PC-3 (cell line): Measurements from ENCODE around the gene PPP1R26. TPM values are rescaled to one million over a fixed set of nuclear protein-coding genes. Genes with fewer than 3 reads are reported as not detected.
A peak's percentile ranks its signal among the peaks of the same experiment; 100 is the strongest.
"Not testable (repeated sequence)": the region's sequence is repeated elsewhere in the genome, so short reads cannot be mapped to it uniquely, and the experiment has no call there.

Source experiments
- ATAC-seq: fragments of 200-7000 bp; cut with Tn5 transposase; 2 replicates; pipeline ENCODE4 v1.9.1; 2020; ENCODE audit warnings: mild to moderate bottlenecking, moderate library complexity
- BruUV-seq: library from RNA; stranded (reverse); fragments of 400-500 nt; replicated peaks from 2 replicates; lab custom pipeline; 2021; lab: Mats Ljungman, UMichigan
- CTCF ChIA-PET: fragments of 300-600 bp; sonication (Branson Sonifier 250); formaldehyde crosslinking; loops from one replicate; lab custom pipeline; 2022; ENCODE audit warnings: antibody characterized with exemption; lab: Charles Lee
- POLR2A ChIA-PET: fragments of 300-600 bp; sonication (Branson Sonifier 250); formaldehyde crosslinking; loops from one replicate; lab custom pipeline; 2022; ENCODE audit warnings: antibody characterized with exemption; ENCODE audit not compliant: unreplicated experiment; lab: Charles Lee
- DNase-seq: peaks from one replicate; pipeline ENCODE4 v3.0.0-alpha.2; 2015
- H2AFZ ChIP-seq: fragments of 300-600 bp; sonication (generic); 2 replicates; pipeline ENCODE4 v1.6.0; 2016; ENCODE audit warnings: antibody characterized with exemption, low read length
- H3F3A ChIP-seq: fragments of 300-600 bp; sonication (generic); one replicate; pipeline ENCODE4 v1.6.0; 2017; ENCODE audit warnings: antibody characterized with exemption, low read length, control low read depth, mild to moderate bottlenecking; ENCODE audit not compliant: unreplicated experiment
- H3K27ac ChIP-seq: fragments of 300-600 bp; sonication (generic); 2 replicates; pipeline ENCODE4 v1.5.1; 2016; ENCODE audit warnings: mild to moderate bottlenecking, low read length
- H3K27me3 ChIP-seq: fragments of 300-600 bp; sonication (generic); 2 replicates; pipeline ENCODE4 v1.6.1; 2016; ENCODE audit warnings: low read length, mixed read lengths
- H3K36me3 ChIP-seq: fragments of 300-600 bp; sonication (generic); 2 replicates; pipeline ENCODE4 v1.6.1; 2016; ENCODE audit warnings: low read depth, mixed run types, low read length, mixed read lengths
- H3K4me1 ChIP-seq: fragments of 300-600 bp; sonication (generic); 2 replicates; pipeline ENCODE4 v1.5.1; 2016; ENCODE audit warnings: low read length; ENCODE audit not compliant: insufficient read depth
- H3K4me2 ChIP-seq: fragments of 300-600 bp; sonication (generic); 2 replicates; pipeline ENCODE4 v1.6.0; 2016; ENCODE audit warnings: low read length
- H3K4me3 ChIP-seq: fragments of 300-600 bp; sonication (generic); 2 replicates; pipeline ENCODE4 v1.5.1; 2016; ENCODE audit warnings: mild to moderate bottlenecking, low read length, mixed read lengths
- H3K79me2 ChIP-seq: fragments of 300-600 bp; sonication (generic); 2 replicates; pipeline ENCODE4 v1.6.1; 2017; ENCODE audit warnings: low read length, mixed read lengths
- H3K9ac ChIP-seq: fragments of 300-600 bp; sonication (generic); 2 replicates; pipeline ENCODE4 v1.6.0; 2016; ENCODE audit warnings: mild to moderate bottlenecking, low read length
- H3K9me2 ChIP-seq: fragments of 300-600 bp; sonication (generic); replicated peaks from 2 replicates; pipeline ENCODE4 v1.6.1; 2016; ENCODE audit warnings: mixed run types, low read length, mixed read lengths
- H3K9me3 ChIP-seq: fragments of 300-600 bp; sonication (generic); 2 replicates; pipeline ENCODE4 v1.6.1; 2016; ENCODE audit warnings: low read length, mixed read lengths
- H4K20me1 ChIP-seq: fragments of 300-600 bp; sonication (generic); 2 replicates; pipeline ENCODE4 v1.6.1; 2016; ENCODE audit warnings: low read length, mixed read lengths
- EZH2 ChIP-seq: fragments of 300-600 bp; sonication (generic); IDR thresholded peaks from one replicate; pipeline ENCODE4 v1.6.1; 2017; ENCODE audit warnings: antibody characterized with exemption, mild to moderate bottlenecking, low read length; ENCODE audit not compliant: unreplicated experiment
- EZH2phosphoT487 ChIP-seq: fragments of 300-600 bp; sonication (generic); IDR thresholded peaks from 2 replicates; pipeline ENCODE4 v1.6.1; 2018; ENCODE audit warnings: mild to moderate bottlenecking, antibody characterized with exemption, low read length, borderline replicate concordance
- intact Hi-C: fragments of 100-400 bp; cut with micrococcal nuclease; formaldehyde crosslinking; loops from 2 replicates; pipeline ENCODE4 v1.9.0; 2023
- total RNA-seq: library from RNA; depleted of rRNA; stranded (reverse); fragments of >200 nt; gene quantifications from 2 replicates; pipeline ENCODE4 v1.2.3, GENCODE V29; 2014
- TF ChIP-seq, protein P1 (sequence below): fragments of 300-600 bp; sonication (generic); conservative IDR thresholded peaks from 2 replicates; pipeline ENCODE4 v1.5.1; 2017; ENCODE audit warnings: antibody characterized with exemption, low read depth, mild to moderate bottlenecking, low read length

Gene PPP1R26
- total RNA-seq, 1 experiment from 2014 or later = 22.6 TPM

- intact Hi-C loops, ATAC-seq, POLR2A ChIA-PET, H3K9me2 ChIP-seq, H3K36me3 ChIP-seq, BruUV-seq, H3K9me3 ChIP-seq, CTCF ChIA-PET, H4K20me1 ChIP-seq, H3K27ac ChIP-seq, H3K9ac ChIP-seq, H3K4me3 ChIP-seq, H3K27me3 ChIP-seq, H3K79me2 ChIP-seq, H3F3A ChIP-seq: not testable (repeated sequence)
- H2AFZ ChIP-seq = peak overlapping the region; percentile 57; the same call in 1 of the 2 replicates
- TF ChIP-seq, protein P1, sequence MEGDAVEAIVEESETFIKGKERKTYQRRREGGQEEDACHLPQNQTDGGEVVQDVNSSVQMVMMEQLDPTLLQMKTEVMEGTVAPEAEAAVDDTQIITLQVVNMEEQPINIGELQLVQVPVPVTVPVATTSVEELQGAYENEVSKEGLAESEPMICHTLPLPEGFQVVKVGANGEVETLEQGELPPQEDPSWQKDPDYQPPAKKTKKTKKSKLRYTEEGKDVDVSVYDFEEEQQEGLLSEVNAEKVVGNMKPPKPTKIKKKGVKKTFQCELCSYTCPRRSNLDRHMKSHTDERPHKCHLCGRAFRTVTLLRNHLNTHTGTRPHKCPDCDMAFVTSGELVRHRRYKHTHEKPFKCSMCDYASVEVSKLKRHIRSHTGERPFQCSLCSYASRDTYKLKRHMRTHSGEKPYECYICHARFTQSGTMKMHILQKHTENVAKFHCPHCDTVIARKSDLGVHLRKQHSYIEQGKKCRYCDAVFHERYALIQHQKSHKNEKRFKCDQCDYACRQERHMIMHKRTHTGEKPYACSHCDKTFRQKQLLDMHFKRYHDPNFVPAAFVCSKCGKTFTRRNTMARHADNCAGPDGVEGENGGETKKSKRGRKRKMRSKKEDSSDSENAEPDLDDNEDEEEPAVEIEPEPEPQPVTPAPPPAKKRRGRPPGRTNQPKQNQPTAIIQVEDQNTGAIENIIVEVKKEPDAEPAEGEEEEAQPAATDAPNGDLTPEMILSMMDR = peak; percentile 41; the same call in 1 of the 2 replicates
- H3K4me1 ChIP-seq = peaks cover 15% of the 10 kb centered on the region; the same call in 1 of the 2 replicates
- peak; percentile 81 for DNase-seq
- H3K4me2 ChIP-seq = peak overlapping the region; percentile 60
These were observed 40.9 kb upstream of the PPP1R26 start for GRCh38 chr9:135438581-135439232.

- H3K9me2 ChIP-seq, H4K20me1 ChIP-seq, H3F3A ChIP-seq, H2AFZ ChIP-seq, H3K9me3 ChIP-seq, POLR2A ChIA-PET, CTCF ChIA-PET, H3K4me3 ChIP-seq, H3K27ac ChIP-seq, H3K79me2 ChIP-seq, H3K27me3 ChIP-seq, DNase-seq, intact Hi-C loops, ATAC-seq, H3K36me3 ChIP-seq, BruUV-seq, H3K9ac ChIP-seq: not testable (repeated sequence)
- Histone ChIP-seq H3K4me1 (peaks cover 15% of the 10 kb centered on the region; the same call in 1 of the 2 replicates), H3K4me2 (0 out of 2 replicates have a peak overlapping the region, but pooled peaks have one; percentile 16)
These were observed 40.1 kb upstream of the PPP1R26 start for GRCh38 chr9:135439514-135439913.

DNA sequence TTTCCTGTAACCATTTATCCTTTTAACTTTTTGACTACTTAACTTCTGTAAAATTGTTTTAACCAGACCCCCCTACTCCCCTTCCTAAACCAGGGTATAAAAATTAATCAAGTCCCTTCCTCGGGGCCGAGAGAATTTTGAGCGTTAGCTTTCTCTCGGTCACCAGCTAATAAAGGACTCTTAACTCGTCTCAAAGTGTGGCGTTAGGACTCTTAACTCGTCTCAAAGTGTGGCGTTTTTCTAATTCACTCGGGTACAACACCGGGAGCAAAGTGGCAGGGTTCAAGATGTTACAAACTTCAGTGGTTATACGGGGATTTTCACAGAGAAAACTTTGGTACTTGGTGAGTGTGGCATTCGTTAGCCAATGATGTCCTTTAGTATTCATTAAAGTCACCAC is 39.7 kb upstream of the PPP1R26 start:
- H3K9me3 ChIP-seq = no peaks in the 10 kb centered on the region
- H4K20me1 ChIP-seq = no peaks in the 10 kb centered on the region
- no TSS peak for BruUV-seq
- intact Hi-C loops = no loop called here
- H3K4me2 ChIP-seq = no peak overlapping the region
- ChIA-PET POLR2A (no interaction called here), CTCF (no interaction called here)
- H3K9ac ChIP-seq = no peak overlapping the region
- no peak overlapping the region for H2AFZ ChIP-seq
- H3K27ac ChIP-seq = no peak overlapping the region
- H3K27me3 ChIP-seq = no peaks in the 10 kb centered on the region
- H3K36me3 ChIP-seq = no peaks in the 10 kb centered on the region
- no peak overlapping the region for H3K4me3 ChIP-seq
- TF ChIP-seq EZH2 (no peak), EZH2phosphoT487 (no peak)
- TF ChIP-seq, protein P1 = no peak
- H3K9me2 ChIP-seq = no peaks in the 10 kb centered on the region
- peaks cover 15% of the 10 kb centered on the region; the same call in 1 of the 2 replicates for H3K4me1 ChIP-seq
- H3F3A ChIP-seq = no peaks in the 10 kb centered on the region
- DNase-seq (no peak), ATAC-seq (no peak)
- H3K79me2 ChIP-seq = no peaks in the 10 kb centered on the region
